ENCODE measurements around the gene PRKG1. TPM values are rescaled to one million over a fixed set of nuclear protein-coding genes. Genes with fewer than 3 reads are reported as not detected.

Gene PRKG1
- total RNA-seq, 2 donors from 2014 or later = 145 to 381 TPM

GRCh38 chr10:51367694-51368093 is 293.4 kb downstream of the PRKG1 start:
- Histone ChIP-seq H3K4me3 (peak overlapping the region; percentile 58), H3K36me3 (no peaks in the 10 kb centered on the region), H3K27ac (peak overlapping the region; percentile 66 to 83), H3K27me3 (replicated peaks; ENCODE audit: insufficient read depth) (no peaks in the 10 kb centered on the region), H3K9me3 (no peaks in the 10 kb centered on the region), H3K4me1 (ENCODE audit: control insufficient read depth in 1 of 2, low read depth in 2 of 2) (peaks cover 19 to 76% of the 10 kb centered on the region in 2 donors)
- ATAC-seq (ENCODE audit: insufficient number of reproducible peaks, low FRiP score, low read depth) (no peak), DNase-seq (ENCODE audit: low spot score) (no peak)
- TF ChIP-seq CTCF (IDR thresholded peaks at IDR 0.05) = no peak

GRCh38 chr10:51368943-51369342 is 294.7 kb downstream of the PRKG1 start:
- DNase-seq (ENCODE audit: low spot score) = no peak
- peak overlapping the region in 1 of 2 donors; percentile 83 for H3K27ac ChIP-seq
- H3K36me3 ChIP-seq = no peaks in the 10 kb centered on the region
- no peaks in the 10 kb centered on the region for H3K9me3 ChIP-seq
- ATAC-seq (ENCODE audit: insufficient number of reproducible peaks, low FRiP score, low read depth) = no peak
- TF ChIP-seq CTCF (IDR thresholded peaks at IDR 0.05) = no peak
- peaks cover 19 to 78% of the 10 kb centered on the region in 2 donors for H3K4me1 ChIP-seq (ENCODE audit: control insufficient read depth in 1 of 2, low read depth in 2 of 2)
- no peak overlapping the region for H3K4me3 ChIP-seq
- no peaks in the 10 kb centered on the region for H3K27me3 ChIP-seq (replicated peaks; ENCODE audit: insufficient read depth)

- H3K4me3 ChIP-seq = no peak overlapping the region
- ATAC-seq (ENCODE audit: insufficient number of reproducible peaks, low FRiP score, low read depth) = no peak
- no peaks in the 10 kb centered on the region for H3K9me3 ChIP-seq
- no peak for DNase-seq (ENCODE audit: low spot score)
- H3K36me3 ChIP-seq = peaks cover 2% of the 10 kb centered on the region
- H3K27me3 ChIP-seq (replicated peaks; ENCODE audit: insufficient read depth) = no peaks in the 10 kb centered on the region
- TF ChIP-seq CTCF (IDR thresholded peaks at IDR 0.05) = no peak
- H3K4me1 ChIP-seq (ENCODE audit: control insufficient read depth in 1 of 2, low read depth in 2 of 2) = peaks cover 19 to 68% of the 10 kb centered on the region in 2 donors
- peak overlapping the region; percentile 31 to 41 for H3K27ac ChIP-seq
These were observed 295.6 kb downstream of the PRKG1 start for GRCh38 chr10:51369903-51370302.

- Histone ChIP-seq H3K36me3 (peaks cover 2% of the 10 kb centered on the region), H3K4me1 (ENCODE audit: control insufficient read depth in 1 of 2, low read depth in 2 of 2) (peaks cover 18 to 55% of the 10 kb centered on the region in 2 donors), H3K4me3 (no peak overlapping the region), H3K9me3 (no peaks in the 10 kb centered on the region), H3K27ac (peak overlapping the region in 1 of 2 donors; percentile 59), H3K27me3 (replicated peaks; ENCODE audit: insufficient read depth) (no peaks in the 10 kb centered on the region)
- no peak for TF ChIP-seq CTCF (IDR thresholded peaks at IDR 0.05)
- DNase-seq (ENCODE audit: low spot score) = no peak
- ATAC-seq (ENCODE audit: insufficient number of reproducible peaks, low FRiP score, low read depth) = no peak
These were observed 297.5 kb downstream of the PRKG1 start for GRCh38 chr10:51371743-51372142.

GRCh38 chr10:51375790-51376189 is 301.5 kb downstream of the PRKG1 start:
- TF ChIP-seq CTCF (IDR thresholded peaks at IDR 0.05) = no peak
- Histone ChIP-seq H3K4me1 (ENCODE audit: control insufficient read depth in 1 of 2, low read depth in 2 of 2) (peaks cover 19 to 58% of the 10 kb centered on the region in 2 donors), H3K4me3 (no peak overlapping the region), H3K9me3 (no peaks in the 10 kb centered on the region), H3K27ac (no peak overlapping the region), H3K36me3 (peaks cover 2% of the 10 kb centered on the region), H3K27me3 (replicated peaks; ENCODE audit: insufficient read depth) (no peaks in the 10 kb centered on the region)
- ATAC-seq (ENCODE audit: insufficient number of reproducible peaks, low FRiP score, low read depth) (no peak), DNase-seq (ENCODE audit: low spot score) (no peak)

All from thoracic aorta (tissue), 2 donors.